ENCODE data around the gene PTPN2. TPM values are rescaled to one million over a fixed set of nuclear protein-coding genes. Genes with fewer than 3 reads are reported as not detected.

Gene PTPN2
- total and polyA plus RNA-seq, 9 of the 15 experiments (the other 6 are each of a cell fraction or from before 2014, with no cell fraction given): 36.6 to 66.4 (median 43.8) TPM

- TF ChIP-seq SREBF1 (IDR thresholded peaks at IDR 0.05; ENCODE audit: borderline replicate concordance, low read depth, low read length) (no peak), RBM39 (optimal IDR thresholded peaks at IDR 0.05; ENCODE audit: low read depth, low read length) (no peak), CC2D1A (IDR thresholded peaks at IDR 0.05) (no peak)
Measured at GRCh38 chr18:12885500-12885899, 1.5 kb upstream of the PTPN2 start (continued).

- Histone ChIP-seq H2AFZ (ENCODE audit: low read depth, low read length) (peak overlapping the region; percentile 90), H3K36me3 (ENCODE audit: control insufficient read depth, insufficient read depth, low read length) (no peaks in the 10 kb centered on the region; the same call in 2 of the 3 replicates), H3K9me3 (replicated peaks; ENCODE audit: control insufficient read depth, insufficient read depth, low read depth, low read length) (no peaks in the 10 kb centered on the region), H3K9ac (ENCODE audit: insufficient read depth in 1 of 2, low read depth in 2 of 2, low read length in 2 of 2) (peak overlapping the region; percentile 52 to 89), H3K9me1 (ENCODE audit: control insufficient read depth, insufficient read depth, low read length) (no peaks in the 10 kb centered on the region), H3K79me2 (ENCODE audit: control insufficient read depth, insufficient read depth, low read length) (peaks cover 46% of the 10 kb centered on the region), H3K4me2 (ENCODE audit: insufficient read depth, low read length) (peak overlapping the region; percentile 78), H3K4me3 (peak overlapping the region; percentile 84), H4K20me1 (replicated peaks; ENCODE audit: control insufficient read depth, insufficient read depth, low read length) (peaks cover 8% of the 10 kb centered on the region; the same call in 1 of the 2 replicates), H3K27me3 (ENCODE audit: control insufficient read depth in 2 of 2, insufficient read depth in 2 of 2, low read length in 2 of 2) (no peaks in the 10 kb centered on the region), H3K27ac (ENCODE audit: extremely low read depth, low read depth, low read length) (no peak overlapping the region; the same call in 2 of the 3 replicates), H3K4me1 (replicated peaks in 1 of 2; ENCODE audit: control insufficient read depth in 2 of 2, insufficient read depth in 2 of 2, low read length in 2 of 2) (peaks cover 28 to 37% of the 10 kb centered on the region in 2 experiments)
- 3% methylated on average over 29 of the region's 35 CpGs for WGBS (ENCODE audit: insufficient coverage, low coverage, missing lambda C conversion rate)
- in situ Hi-C loops (cut with MboI): no loop called here
- FAIRE-seq (no peak), ATAC-seq (no peak), DNase-seq (ENCODE audit: extremely low read depth in 1 of 4, low spot score in 3 of 4) (no peak)
- POLR2A ChIA-PET: interaction anchor here (0.7 to 2.9 kb wide), 8 partner anchors 14 to 486 kb away, joined by 3 to 8 read pairs (median 4); partner anchors contain the start of gene CEP192
- CTCF ChIA-PET (ENCODE audit: low intra/inter-chr PET ratio): no interaction called here
- BruUV-seq (replicated peaks): TSS peak; percentile 75
- intact Hi-C loops (cut with micrococcal nuclease): loop anchor here (10.0 kb wide), 1 partner anchor 110 kb away; the partner anchor contains the start of gene CEP192
- TF ChIP-seq SP1 (CRISPR knock-in tag; IDR thresholded peaks at IDR 0.05) (0 out of 2 replicates have a peak, but pooled peaks have one; percentile 7), CAMTA2 (CRISPR knock-in tag; conservative IDR thresholded peaks at IDR 0.05) (no peak), IRF1 (CRISPR knock-in tag; IDR thresholded peaks at IDR 0.05; ENCODE audit: borderline replicate concordance) (no peak), BRF1 (IDR thresholded peaks at IDR 0.05; ENCODE audit: borderline replicate concordance, extremely low read depth, insufficient read length) (no peak), SPI1 (IDR thresholded peaks at IDR 0.05; ENCODE audit: borderline replicate concordance, low read depth, low read length) (peak; percentile 37; the same call in 1 of the 2 replicates), DIDO1 (tag; IDR thresholded peaks at IDR 0.05; ENCODE audit: low read depth) (no peak), ZBTB17 (CRISPR knock-in tag; IDR thresholded peaks at IDR 0.05) (no peak), SREBF2 (CRISPR knock-in tag; IDR thresholded peaks at IDR 0.05) (no peak), ZNF175 (CRISPR knock-in tag; IDR thresholded peaks at IDR 0.05; ENCODE audit: low read depth) (no peak), FOXA3 (CRISPR knock-in tag; conservative IDR thresholded peaks at IDR 0.05 in 1 of 2, IDR thresholded peaks at IDR 0.05 in 1 of 2) (no peak)
Measured at GRCh38 chr18:12884406-12885323, 628 bp upstream of the PTPN2 start.

Data from K562 (cell line).